ENCODE results near the gene SLC10A7.

DNA sequence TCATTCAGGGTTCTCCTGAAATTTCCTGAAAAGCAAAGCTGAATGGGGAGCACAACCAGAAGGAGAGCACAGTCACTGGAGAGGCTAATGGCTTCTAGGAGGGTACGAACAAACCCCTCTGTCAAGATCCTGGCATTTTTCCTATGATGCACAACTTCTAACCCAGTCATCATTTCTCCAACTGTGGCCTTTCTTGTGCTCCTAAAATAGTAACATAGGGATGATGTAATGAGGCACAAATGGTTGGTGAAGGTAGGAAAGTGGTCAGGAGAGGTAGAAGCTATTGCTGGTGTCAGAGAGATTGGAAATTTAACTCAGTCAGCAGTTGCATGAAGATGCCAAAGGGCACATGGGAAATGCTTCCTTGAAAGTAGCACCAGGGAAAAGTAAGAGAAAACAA lies 52.7 kb downstream of the SLC10A7 start:
- TF ChIP-seq, protein P1, sequence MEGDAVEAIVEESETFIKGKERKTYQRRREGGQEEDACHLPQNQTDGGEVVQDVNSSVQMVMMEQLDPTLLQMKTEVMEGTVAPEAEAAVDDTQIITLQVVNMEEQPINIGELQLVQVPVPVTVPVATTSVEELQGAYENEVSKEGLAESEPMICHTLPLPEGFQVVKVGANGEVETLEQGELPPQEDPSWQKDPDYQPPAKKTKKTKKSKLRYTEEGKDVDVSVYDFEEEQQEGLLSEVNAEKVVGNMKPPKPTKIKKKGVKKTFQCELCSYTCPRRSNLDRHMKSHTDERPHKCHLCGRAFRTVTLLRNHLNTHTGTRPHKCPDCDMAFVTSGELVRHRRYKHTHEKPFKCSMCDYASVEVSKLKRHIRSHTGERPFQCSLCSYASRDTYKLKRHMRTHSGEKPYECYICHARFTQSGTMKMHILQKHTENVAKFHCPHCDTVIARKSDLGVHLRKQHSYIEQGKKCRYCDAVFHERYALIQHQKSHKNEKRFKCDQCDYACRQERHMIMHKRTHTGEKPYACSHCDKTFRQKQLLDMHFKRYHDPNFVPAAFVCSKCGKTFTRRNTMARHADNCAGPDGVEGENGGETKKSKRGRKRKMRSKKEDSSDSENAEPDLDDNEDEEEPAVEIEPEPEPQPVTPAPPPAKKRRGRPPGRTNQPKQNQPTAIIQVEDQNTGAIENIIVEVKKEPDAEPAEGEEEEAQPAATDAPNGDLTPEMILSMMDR (IDR thresholded peaks at IDR 0.05): no peak
- no peak for TF ChIP-seq POLR2AphosphoS5 (IDR thresholded peaks at IDR 0.05)
- TF ChIP-seq EP300 (IDR thresholded peaks at IDR 0.05; ENCODE audit: low read depth): no peak
